NT2/D1 (cell line): ENCODE results near the gene GMDS.

Source experiments
- SUZ12 ChIP-seq: IDR thresholded peaks from 2 replicates; pipeline ENCODE4 v1.6.1; 2011; ENCODE audit not compliant: insufficient read length, insufficient read depth; ENCODE audit errors: extremely low read depth
- YY1 ChIP-seq: IDR thresholded peaks from 2 replicates; pipeline ENCODE4 v1.6.1; 2011; ENCODE audit not compliant: insufficient read length, insufficient read depth
- ZNF274 ChIP-seq: IDR thresholded peaks from 2 replicates; pipeline ENCODE4 v1.6.1; 2011; ENCODE audit warnings: mild to moderate bottlenecking, low read depth, low read length

GRCh38 chr6:1798303-1798964 lies 447.0 kb downstream of the GMDS start:
- TF ChIP-seq ZNF274 (no peak), YY1 (no peak), SUZ12 (no peak)
